NCI-H1436 treated with DMSO at 0.1 percent for 48 hours (cell line): ENCODE results near the gene IRF2BP2.

Source experiments
- DNase-seq: peaks from one replicate; lab custom pipeline; 2025; lab: John Stamatoyannopoulos, UW

IRF2BP2 gene

DNA sequence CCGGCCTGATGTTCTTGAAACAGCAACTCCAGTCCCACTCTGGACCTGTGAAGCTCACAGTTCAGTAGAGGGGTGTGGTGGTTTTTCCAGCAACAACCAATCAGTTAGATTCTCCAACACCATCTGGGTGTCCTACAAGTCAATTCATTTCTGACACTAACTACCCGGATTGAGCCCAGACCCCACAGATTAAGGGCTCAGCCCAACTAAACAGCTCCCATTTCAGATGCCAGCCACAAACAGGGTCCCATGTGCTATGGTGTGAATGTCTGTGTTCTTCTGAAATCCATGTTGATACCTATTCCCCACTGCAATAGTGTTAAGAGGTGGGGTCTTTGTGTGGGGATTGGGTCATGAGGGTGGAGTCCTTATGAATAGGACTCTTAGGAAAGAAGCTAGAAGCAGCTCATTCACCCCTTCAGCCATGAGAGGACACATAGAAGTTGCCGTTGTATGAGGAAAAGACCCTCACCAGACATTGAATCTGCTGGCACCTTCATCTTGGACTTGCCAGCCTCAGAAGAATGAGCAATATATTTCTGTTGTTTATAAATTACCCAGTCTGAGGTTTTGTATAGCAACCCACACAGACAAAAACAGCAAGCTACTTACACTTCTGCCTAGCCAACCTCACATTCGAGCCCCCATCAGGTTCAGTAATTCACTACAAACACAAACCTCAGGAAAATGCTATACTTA, 53.6 kb downstream of the IRF2BP2 start:
- no peak for DNase-seq

DNA sequence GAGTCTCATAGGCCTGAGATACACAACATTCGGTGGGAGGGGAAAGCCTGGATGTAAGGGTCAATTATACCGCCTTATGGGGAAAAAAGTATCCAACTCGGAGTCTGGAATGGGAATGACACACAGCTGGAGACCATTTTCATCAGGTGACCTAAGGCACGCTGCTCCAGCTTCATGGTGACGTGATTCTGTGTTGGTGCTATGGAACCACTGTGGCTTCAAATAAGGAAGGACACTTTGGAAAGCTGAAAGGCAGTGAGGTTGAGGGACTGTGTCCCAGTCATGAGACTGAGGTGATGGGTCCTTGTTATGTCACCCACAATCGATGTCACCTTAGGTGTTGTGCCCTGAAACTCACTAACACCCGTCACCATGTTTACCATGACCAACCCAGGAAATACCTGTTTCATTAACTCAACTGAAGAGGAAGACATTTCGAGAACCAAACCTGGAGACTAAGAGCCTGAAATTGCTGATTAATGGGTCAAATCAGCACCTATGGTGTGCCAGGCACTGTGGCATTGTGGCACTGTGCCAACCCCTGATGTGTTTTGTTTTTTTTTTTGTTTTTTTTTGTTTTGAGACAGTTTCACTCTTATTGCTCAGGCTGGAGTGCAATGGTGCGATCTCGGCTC, 54.5 kb downstream of the IRF2BP2 start:
- DNase-seq, result no peak

DNA sequence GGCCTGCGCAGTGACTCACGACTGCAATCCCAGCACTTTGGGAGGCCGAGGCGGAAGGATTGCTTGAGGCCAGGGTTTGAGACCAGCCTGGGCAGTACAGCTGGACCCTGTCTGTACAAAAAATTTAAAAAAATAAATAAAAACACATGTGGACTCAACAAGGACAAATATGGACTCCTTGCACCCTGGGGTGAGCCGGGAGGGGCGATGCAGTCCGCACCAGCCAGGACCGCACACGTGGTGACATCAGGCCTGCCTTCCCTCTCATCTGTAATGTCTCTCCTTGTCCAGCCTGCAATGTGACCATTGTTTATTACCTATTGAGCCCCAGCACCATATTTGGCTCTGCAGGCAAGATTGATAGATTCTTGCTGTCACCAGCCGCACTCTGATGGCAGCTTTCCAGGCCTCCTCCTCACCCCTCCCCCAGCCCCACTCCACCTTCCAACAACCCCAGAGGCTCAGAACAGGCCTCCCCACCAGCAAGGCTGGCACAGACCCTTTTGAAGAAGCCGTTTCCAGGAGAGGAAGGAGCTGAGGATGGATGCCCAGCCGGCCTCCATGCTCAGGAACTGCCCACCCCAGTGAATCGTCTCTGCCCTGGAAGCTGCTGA, 55.2 kb downstream of the IRF2BP2 start:
- no peak for DNase-seq
